ENCODE data around the gene KCNJ15. TPM values are rescaled to one million over a fixed set of nuclear protein-coding genes. Genes with fewer than 3 reads are reported as not detected.

KCNJ15 gene
- total and polyA plus RNA-seq, 2 of the 8 experiments (the other 6 are each of a cell fraction or from before 2014, with no cell fraction given) = under 0.01 TPM; not detected in 1

DNA sequence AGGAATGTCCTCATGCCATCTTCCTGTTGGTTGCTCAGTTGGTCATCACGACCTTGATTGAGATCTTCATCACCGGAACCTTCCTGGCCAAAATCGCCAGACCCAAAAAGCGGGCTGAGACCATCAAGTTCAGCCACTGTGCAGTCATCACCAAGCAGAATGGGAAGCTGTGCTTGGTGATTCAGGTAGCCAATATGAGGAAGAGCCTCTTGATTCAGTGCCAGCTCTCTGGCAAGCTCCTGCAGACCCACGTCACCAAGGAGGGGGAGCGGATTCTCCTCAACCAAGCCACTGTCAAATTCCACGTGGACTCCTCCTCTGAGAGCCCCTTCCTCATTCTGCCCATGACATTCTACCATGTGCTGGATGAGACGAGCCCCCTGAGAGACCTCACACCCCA is 42.9 kb downstream of the KCNJ15 start:
- DNase-seq (ENCODE audit: low read depth in 1 of 2, low spot score in 2 of 2) (no peak), FAIRE-seq (no peak)
- H3K18ac ChIP-seq (ENCODE audit: extremely low read depth, low read length) = no peak overlapping the region
- H3K23me2 ChIP-seq (ENCODE audit: low read depth, low read length) = no peaks in the 10 kb centered on the region
- no peak overlapping the region for H3K9ac ChIP-seq (replicated peaks in 1 of 4; ENCODE audit: extremely low read depth in 1 of 4, low read depth in 3 of 4, low read length in 3 of 4)
- H2BK120ac ChIP-seq (replicated peaks; ENCODE audit: low read depth, low read length) = no peak overlapping the region
- H3K9me3 ChIP-seq (ENCODE audit: insufficient read depth in 2 of 2, low read depth in 1 of 2, low read length in 1 of 2) = no peaks in the 10 kb centered on the region
- no peak overlapping the region for H2BK15ac ChIP-seq (ENCODE audit: low read length)
- no peak overlapping the region for H4K5ac ChIP-seq (ENCODE audit: insufficient read length, low read depth, low read length)
- no peak overlapping the region for H3K27ac ChIP-seq (ENCODE audit: low read depth, low read length)
- H2BK20ac ChIP-seq (ENCODE audit: low read length) = no peak overlapping the region
- no peak overlapping the region for H3K23ac ChIP-seq (ENCODE audit: insufficient read length)
- POLR2A ChIA-PET (ENCODE audit: partially characterized antibody) = no interaction called here
- no peak overlapping the region for H2AFZ ChIP-seq (ENCODE audit: low read length)
- H3K4me2 ChIP-seq (ENCODE audit: insufficient read depth in 1 of 2, low read depth in 2 of 2, low read length in 2 of 2) = no peak overlapping the region
- peaks cover 0 to 12% (median 5%) of the 10 kb centered on the region in 4 experiments; a peak in 6 of 7 replicates for H3K4me1 ChIP-seq (replicated peaks in 1 of 4; ENCODE audit: control insufficient read depth in 3 of 4, insufficient read depth in 4 of 4, low read length in 3 of 4)
- no peak overlapping the region for H4K8ac ChIP-seq (ENCODE audit: extremely low read depth, insufficient read depth, low read length)
- H3K27me3 ChIP-seq (replicated peaks in 1 of 4; ENCODE audit: control insufficient read depth in 3 of 4, extremely low read depth in 1 of 4, insufficient read depth in 3 of 4, low read length in 3 of 4) = no peaks in the 10 kb centered on the region
- 99% methylated on average over 8 of the region's 8 CpGs; no CpG with 5 or more reads in 1 of the 2 experiments for WGBS, 2 experiments (ENCODE audit: extremely low coverage in 1 of 2, insufficient coverage in 1 of 2, insufficient read length in 1 of 2, insufficient replicate concordance in 2 of 2, low coverage in 1 of 2, low lambda C conversion rate in 2 of 2, missing lambda C conversion rate in 1 of 2)
- no peak for TF ChIP-seq POLR2AphosphoS5 (IDR thresholded peaks at IDR 0.05; ENCODE audit: low read depth, low read length)
- TF ChIP-seq CEBPB (IDR thresholded peaks at IDR 0.05; ENCODE audit: low read depth, low read length) = no peak
- TF ChIP-seq PHF8 (conservative IDR thresholded peaks at IDR 0.05; ENCODE audit: low read depth, low read length) = no peak
- TF ChIP-seq HDAC2 (IDR thresholded peaks at IDR 0.05; ENCODE audit: borderline replicate concordance in 1 of 2, low read depth in 2 of 2, low read length in 2 of 2) = no peak
- no peak for TF ChIP-seq SP4 (IDR thresholded peaks at IDR 0.05; ENCODE audit: low read length)
- TF ChIP-seq, protein P1, sequence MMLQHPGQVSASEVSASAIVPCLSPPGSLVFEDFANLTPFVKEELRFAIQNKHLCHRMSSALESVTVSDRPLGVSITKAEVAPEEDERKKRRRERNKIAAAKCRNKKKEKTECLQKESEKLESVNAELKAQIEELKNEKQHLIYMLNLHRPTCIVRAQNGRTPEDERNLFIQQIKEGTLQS (IDR thresholded peaks at IDR 0.05; ENCODE audit: insufficient read depth, low read depth, low read length) = no peak
- no peak for TF ChIP-seq POU5F1 (IDR thresholded peaks at IDR 0.05; ENCODE audit: low read depth, low read length)
- TF ChIP-seq, protein P2, sequence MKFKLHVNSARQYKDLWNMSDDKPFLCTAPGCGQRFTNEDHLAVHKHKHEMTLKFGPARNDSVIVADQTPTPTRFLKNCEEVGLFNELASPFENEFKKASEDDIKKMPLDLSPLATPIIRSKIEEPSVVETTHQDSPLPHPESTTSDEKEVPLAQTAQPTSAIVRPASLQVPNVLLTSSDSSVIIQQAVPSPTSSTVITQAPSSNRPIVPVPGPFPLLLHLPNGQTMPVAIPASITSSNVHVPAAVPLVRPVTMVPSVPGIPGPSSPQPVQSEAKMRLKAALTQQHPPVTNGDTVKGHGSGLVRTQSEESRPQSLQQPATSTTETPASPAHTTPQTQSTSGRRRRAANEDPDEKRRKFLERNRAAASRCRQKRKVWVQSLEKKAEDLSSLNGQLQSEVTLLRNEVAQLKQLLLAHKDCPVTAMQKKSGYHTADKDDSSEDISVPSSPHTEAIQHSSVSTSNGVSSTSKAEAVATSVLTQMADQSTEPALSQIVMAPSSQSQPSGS (IDR thresholded peaks at IDR 0.05; ENCODE audit: low read length) = no peak
- no peak for TF ChIP-seq TCF12 (IDR thresholded peaks at IDR 0.05; ENCODE audit: low read depth, low read length)
- no peak for TF ChIP-seq NANOG (IDR thresholded peaks at IDR 0.05; ENCODE audit: insufficient read depth, low read depth, low read length, poor library complexity, severe bottlenecking)
- no peak for TF ChIP-seq TBP (IDR thresholded peaks at IDR 0.05; ENCODE audit: low read depth, low read length)
- TF ChIP-seq KDM4A (IDR thresholded peaks at IDR 0.05; ENCODE audit: low read depth, low read length, severe bottlenecking) = no peak
- no peak overlapping the region for H3K56ac ChIP-seq (replicated peaks; ENCODE audit: insufficient read length, low read depth, low read length)
- H3K79me1 ChIP-seq (ENCODE audit: low read depth, low read length) = no peaks in the 10 kb centered on the region
- H3K36me3 ChIP-seq (ENCODE audit: control insufficient read depth in 2 of 4, insufficient read depth in 4 of 4, low read length in 3 of 4) = no peaks in the 10 kb centered on the region
- H3K79me2 ChIP-seq (ENCODE audit: control insufficient read depth in 1 of 2, insufficient read depth in 2 of 2, low read length in 2 of 2) = no peaks in the 10 kb centered on the region
- no peak overlapping the region for H3K14ac ChIP-seq (ENCODE audit: insufficient read length)
- H4K20me1 ChIP-seq (replicated peaks in 1 of 2; ENCODE audit: control insufficient read depth in 1 of 2, insufficient read depth in 2 of 2, low read length in 2 of 2) = no peaks in the 10 kb centered on the region
- no peak overlapping the region for H2BK12ac ChIP-seq (ENCODE audit: low read depth, low read length)
- H4K91ac ChIP-seq (replicated peaks; ENCODE audit: insufficient read length, low read length) = no peak overlapping the region
- H2AK5ac ChIP-seq (ENCODE audit: low read depth, low read length) = no peak overlapping the region
- H3K4ac ChIP-seq (replicated peaks; ENCODE audit: insufficient read length, low read depth, low read length) = no peak overlapping the region
- H3K4me3 ChIP-seq (ENCODE audit: extremely low read depth in 1 of 4, insufficient read depth in 2 of 4, low read depth in 3 of 4, low read length in 4 of 4) = no peak overlapping the region
- H2BK5ac ChIP-seq (ENCODE audit: low read depth, low read length) = no peak overlapping the region
- CTCF ChIA-PET (ENCODE audit: partially characterized antibody) = interaction anchor here (1.5 kb wide), 1 partner anchor 9 kb away, joined by 4 read pairs; no protein-coding TSS in a partner anchor

Measured in H1 (cell line).